ENCODE data around the gene MINDY4.

MINDY4 gene

GRCh38 chr7:30853576-30853975 is 82.4 kb downstream of the MINDY4 start:
- H3K27ac ChIP-seq (replicated peaks): no peak overlapping the region
- H3K27me3 ChIP-seq (ENCODE audit: insufficient read depth, poor library complexity, severe bottlenecking): no peaks in the 10 kb centered on the region
- TF ChIP-seq REST (IDR thresholded peaks at IDR 0.05; ENCODE audit: insufficient replicate concordance, low read depth) (no peak), SPI1 (IDR thresholded peaks at IDR 0.05; ENCODE audit: borderline replicate concordance, low read depth) (no peak), CTCF (IDR thresholded peaks at IDR 0.05; ENCODE audit: insufficient read depth, low read length) (no peak), GABPA (IDR thresholded peaks at IDR 0.05; ENCODE audit: low read depth) (no peak), POLR2AphosphoS5 (IDR thresholded peaks at IDR 0.05; ENCODE audit: low read depth) (no peak)
- no peak overlapping the region for H3K4me3 ChIP-seq (replicated peaks; ENCODE audit: insufficient read depth, low read length)
- no peak for DNase-seq (ENCODE audit: low read depth in 1 of 2, low spot score in 1 of 2)

- no peaks in the 10 kb centered on the region for H3K27me3 ChIP-seq (ENCODE audit: insufficient read depth, poor library complexity, severe bottlenecking)
- no peak overlapping the region for H3K4me3 ChIP-seq (replicated peaks; ENCODE audit: insufficient read depth, low read length)
- TF ChIP-seq GABPA (IDR thresholded peaks at IDR 0.05; ENCODE audit: low read depth) (no peak), CTCF (IDR thresholded peaks at IDR 0.05; ENCODE audit: insufficient read depth, low read length) (no peak), REST (IDR thresholded peaks at IDR 0.05; ENCODE audit: insufficient replicate concordance, low read depth) (no peak), POLR2AphosphoS5 (IDR thresholded peaks at IDR 0.05; ENCODE audit: low read depth) (no peak), SPI1 (IDR thresholded peaks at IDR 0.05; ENCODE audit: borderline replicate concordance, low read depth) (no peak)
- no peak for DNase-seq (ENCODE audit: low read depth in 1 of 2, low spot score in 1 of 2)
- no peak overlapping the region for H3K27ac ChIP-seq (replicated peaks)
These were observed 84.7 kb downstream of the MINDY4 start for GRCh38 chr7:30855936-30856335.

DNA sequence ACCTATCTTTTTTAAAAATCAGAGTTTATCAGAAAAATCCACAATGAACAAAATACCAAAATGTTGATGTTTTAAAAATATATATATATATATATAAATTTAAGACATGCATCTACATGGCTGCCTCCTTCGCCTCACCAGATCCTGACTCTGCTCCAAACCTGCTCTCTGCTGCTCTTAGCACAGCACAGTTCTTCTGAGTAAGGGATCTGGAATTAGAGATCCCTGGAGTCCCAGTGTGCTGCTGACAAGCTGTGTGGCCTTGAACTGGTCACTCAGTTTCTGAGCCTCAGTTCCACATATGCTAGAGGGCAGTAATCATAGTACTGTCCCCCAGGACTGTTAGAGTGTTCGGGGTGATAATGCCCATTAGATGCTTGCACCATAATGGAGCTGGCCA is 87.4 kb downstream of the MINDY4 start:
- Histone ChIP-seq H3K27me3 (ENCODE audit: insufficient read depth, poor library complexity, severe bottlenecking) (no peaks in the 10 kb centered on the region), H3K27ac (replicated peaks) (no peak overlapping the region), H3K4me3 (replicated peaks; ENCODE audit: insufficient read depth, low read length) (no peak overlapping the region)
- no peak for TF ChIP-seq POLR2AphosphoS5 (IDR thresholded peaks at IDR 0.05; ENCODE audit: low read depth)
- no peak for TF ChIP-seq CTCF (IDR thresholded peaks at IDR 0.05; ENCODE audit: insufficient read depth, low read length)
- no peak for DNase-seq (ENCODE audit: low read depth in 1 of 2, low spot score in 1 of 2)

GRCh38 chr7:30859202-30859939 is 88.2 kb downstream of the MINDY4 start:
- Histone ChIP-seq H3K4me3 (replicated peaks; ENCODE audit: insufficient read depth, low read length) (no peak overlapping the region), H3K27me3 (ENCODE audit: insufficient read depth, poor library complexity, severe bottlenecking) (no peaks in the 10 kb centered on the region), H3K27ac (replicated peaks) (no peak overlapping the region)
- TF ChIP-seq REST (IDR thresholded peaks at IDR 0.05; ENCODE audit: insufficient replicate concordance, low read depth) (no peak), CTCF (IDR thresholded peaks at IDR 0.05; ENCODE audit: insufficient read depth, low read length) (no peak), GABPA (IDR thresholded peaks at IDR 0.05; ENCODE audit: low read depth) (no peak), POLR2AphosphoS5 (IDR thresholded peaks at IDR 0.05; ENCODE audit: low read depth) (no peak), SPI1 (IDR thresholded peaks at IDR 0.05; ENCODE audit: borderline replicate concordance, low read depth) (no peak)
- DNase-seq (ENCODE audit: low read depth in 1 of 2, low spot score in 1 of 2): no peak

Data from HL-60 (cell line).